Activated CD8-positive, alpha-beta memory T cell treated with anti-CD3 and anti-CD28 coated beads for 36 hours (primary cell): ENCODE measurements around the gene AHSG. TPM values are rescaled to one million over a fixed set of nuclear protein-coding genes. Genes with fewer than 3 reads are reported as not detected.

Experiments used
- CTCF ChIA-PET: fragments of 350-600 bp; sonication (Branson Sonifier 250); formaldehyde crosslinking; loops from one replicate; lab custom pipeline; 2021; ENCODE audit warnings: antibody characterized with exemption; lab: Charles Lee
- POLR2A ChIA-PET: fragments of 350-600 bp; sonication (Branson Sonifier 250); formaldehyde crosslinking; loops from one replicate; lab custom pipeline; 2021; ENCODE audit warnings: antibody characterized with exemption; lab: Charles Lee
- total RNA-seq, 2 experiments: library from RNA; stranded (reverse); gene quantifications; one replicate each; pipeline ENCODE4 v1.2.3, GENCODE V29; 2021

The AHSG gene
- total RNA-seq, 2 experiments from 2014 or later: not detected

GRCh38 chr3:186609247-186609868, 3.5 kb upstream of the AHSG start:
- CTCF ChIA-PET: interaction anchor here (1.2 to 2.1 kb wide), 3 partner anchors 8 to 212 kb away, joined by 3 to 6 read pairs (median 4); no protein-coding TSS in a partner anchor
- POLR2A ChIA-PET: no interaction called here

GRCh38 chr3:186612065-186612464, 795 bp upstream of the AHSG start:
- ChIA-PET POLR2A (no interaction called here), CTCF (no interaction called here)

DNA sequence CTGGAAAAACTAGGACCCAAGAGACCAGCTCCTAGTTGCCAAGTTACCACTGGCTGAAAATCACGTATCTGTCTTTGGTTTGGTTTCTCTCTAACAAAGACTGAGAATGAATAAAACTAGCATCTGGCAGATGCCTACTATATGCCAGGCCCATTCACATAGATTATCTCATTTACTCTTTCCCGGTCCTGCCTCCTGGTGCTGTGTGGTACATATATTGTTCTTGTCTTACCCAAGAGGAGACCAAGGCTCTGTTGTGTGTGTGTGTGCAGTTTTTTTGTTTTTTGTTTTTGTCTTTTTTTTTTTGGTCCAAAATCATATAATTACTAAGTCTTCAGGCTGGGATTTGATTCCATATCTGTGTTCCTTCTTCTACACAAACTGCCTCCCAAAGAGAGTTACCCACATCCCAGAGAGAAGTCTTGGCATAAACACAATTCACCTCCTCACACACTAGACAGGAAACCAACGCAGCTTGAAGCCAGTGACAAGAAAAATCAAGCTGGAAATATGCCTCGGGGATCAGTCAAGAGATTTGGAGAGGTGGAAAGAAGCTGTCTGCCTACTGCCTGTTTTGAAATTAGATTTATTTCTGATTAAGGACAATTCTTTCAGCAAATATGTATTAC, 891 bp downstream of the AHSG start:
- POLR2A ChIA-PET: interaction anchor here (0.9 kb wide), 1 partner anchor 170 kb away, joined by 4 read pairs; no protein-coding TSS in a partner anchor

GRCh38 chr3:186614266-186614596, 1.4 kb downstream of the AHSG start:
- POLR2A ChIA-PET: interaction anchor here (0.9 kb wide), 1 partner anchor 170 kb away, joined by 4 read pairs; no protein-coding TSS in a partner anchor
- CTCF ChIA-PET: interaction anchor here (0.6 to 4.4 kb wide), 18 partner anchors 9 to 677 kb away, joined by 3 to 20 read pairs (median 4); partner anchors contain the start of genes DNAJB11 and EIF4A2

More for the DNA sequence above, 891 bp downstream of the AHSG start:
- CTCF ChIA-PET: interaction anchor here (0.8 to 4.4 kb wide), 9 partner anchors 9 to 208 kb away, joined by 3 to 20 read pairs (median 4); partner anchors contain the start of gene DNAJB11

GRCh38 chr3:186614597-186615483, 2.0 kb downstream of the AHSG start:
- CTCF ChIA-PET: interaction anchor here (0.6 to 4.4 kb wide), 22 partner anchors 8 to 678 kb away, joined by 3 to 20 read pairs (median 3); partner anchors contain the start of genes DNAJB11 and EIF4A2
- POLR2A ChIA-PET: interaction anchor here (0.9 kb wide), 1 partner anchor 169 kb away, joined by 4 read pairs; no protein-coding TSS in a partner anchor

DNA sequence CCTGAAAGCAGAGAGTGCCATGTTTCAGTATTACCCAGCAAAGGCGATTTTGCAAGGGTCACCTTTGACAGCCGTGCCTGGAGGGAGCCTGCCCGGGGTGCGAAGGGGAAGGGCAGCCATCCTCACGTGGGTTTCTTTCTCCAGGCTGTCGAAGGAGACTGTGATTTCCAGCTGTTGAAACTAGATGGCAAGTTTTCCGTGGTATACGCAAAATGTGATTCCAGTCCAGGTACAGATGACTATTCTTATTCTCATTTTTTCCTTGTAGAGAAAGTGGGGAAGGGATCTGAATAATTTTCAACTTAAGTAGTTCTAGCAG, 3.4 kb downstream of the AHSG start:
- POLR2A ChIA-PET: interaction anchor here (1.2 kb wide), 1 partner anchor 211 kb away, joined by 4 read pairs; no protein-coding TSS in a partner anchor
- CTCF ChIA-PET: interaction anchor here (0.7 to 4.4 kb wide), 15 partner anchors 13 to 673 kb away, joined by 3 to 18 read pairs (median 5); partner anchors contain the start of genes DNAJB11, EIF4A2 and TBCCD1

DNA sequence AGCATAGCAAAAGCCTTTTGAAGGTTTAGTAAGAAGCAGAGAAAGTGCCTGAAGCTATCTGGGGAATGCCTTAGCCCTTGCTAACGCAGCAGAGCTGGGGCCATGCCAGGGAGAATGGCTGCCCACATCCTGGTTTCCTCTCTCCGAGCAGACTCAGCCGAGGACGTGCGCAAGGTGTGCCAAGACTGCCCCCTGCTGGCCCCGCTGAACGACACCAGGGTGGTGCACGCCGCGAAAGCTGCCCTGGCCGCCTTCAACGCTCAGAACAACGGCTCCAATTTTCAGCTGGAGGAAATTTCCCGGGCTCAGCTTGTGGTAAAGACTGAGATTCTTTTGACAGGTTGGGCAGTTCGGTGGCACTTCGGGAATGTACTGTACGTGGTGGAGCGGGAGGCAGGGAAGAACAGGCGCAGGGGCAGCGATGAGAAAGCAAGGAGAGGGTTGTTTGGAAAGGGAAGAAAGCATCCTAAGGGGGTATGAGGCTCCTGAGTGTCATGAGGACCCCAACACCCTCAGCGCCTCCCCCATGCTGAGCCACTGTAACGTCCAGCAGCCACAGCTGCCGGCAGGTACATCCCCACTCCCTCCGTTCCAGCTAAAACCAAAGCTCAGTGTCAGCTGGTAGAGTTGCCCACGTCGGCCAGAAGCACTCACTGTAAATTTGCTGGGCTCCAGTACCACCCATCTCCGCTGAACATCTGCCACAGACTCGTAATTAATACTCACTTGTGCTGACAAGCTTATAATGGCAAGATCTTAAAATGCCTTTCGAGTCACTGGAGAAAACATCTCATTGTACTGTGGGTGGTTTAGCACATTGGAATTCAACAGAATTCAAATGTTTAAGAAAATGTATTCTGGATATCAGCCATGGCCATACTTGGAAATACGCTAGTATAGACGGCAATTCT, 4.4 kb downstream of the AHSG start:
- ChIA-PET CTCF (interaction anchor here (0.6 to 4.4 kb wide), 26 partner anchors 8 to 674 kb away, joined by 3 to 18 read pairs (median 4); partner anchors contain the start of genes DNAJB11, EIF4A2, RFC4 and TBCCD1), POLR2A (interaction anchor here (0.8 to 1.5 kb wide), 4 partner anchors 46 to 210 kb away, joined by 3 to 4 read pairs (median 4); partner anchors contain the start of gene DNAJB11)

GRCh38 chr3:186618318-186618938, 5.6 kb downstream of the AHSG start:
- ChIA-PET POLR2A (interaction anchor here (0.7 kb wide), 1 partner anchor 353 kb away, joined by 4 read pairs; no protein-coding TSS in a partner anchor), CTCF (interaction anchor here (2.0 kb wide), 1 partner anchor 78 kb away, joined by 5 read pairs; no protein-coding TSS in a partner anchor)

DNA sequence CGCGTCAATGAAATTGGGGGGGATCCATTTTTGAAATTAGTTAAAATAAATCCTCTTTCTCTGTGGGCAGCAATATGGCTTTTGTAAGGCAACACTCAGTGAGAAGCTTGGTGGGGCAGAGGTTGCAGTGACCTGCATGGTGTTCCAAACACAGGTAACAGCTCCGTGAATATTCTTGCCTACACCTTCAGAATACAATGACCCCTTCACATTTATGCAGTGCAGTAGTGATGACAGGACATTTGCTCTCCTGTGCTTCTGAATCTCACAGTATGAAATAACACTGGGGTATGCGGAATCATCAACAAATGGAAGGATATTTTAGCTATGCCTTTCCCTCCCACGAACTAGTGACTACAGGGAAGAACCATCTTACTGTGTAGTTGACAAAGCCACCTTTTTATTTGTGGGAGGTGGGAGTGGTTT, 6.9 kb downstream of the AHSG start:
- ChIA-PET POLR2A (no interaction called here), CTCF (no interaction called here)

DNA sequence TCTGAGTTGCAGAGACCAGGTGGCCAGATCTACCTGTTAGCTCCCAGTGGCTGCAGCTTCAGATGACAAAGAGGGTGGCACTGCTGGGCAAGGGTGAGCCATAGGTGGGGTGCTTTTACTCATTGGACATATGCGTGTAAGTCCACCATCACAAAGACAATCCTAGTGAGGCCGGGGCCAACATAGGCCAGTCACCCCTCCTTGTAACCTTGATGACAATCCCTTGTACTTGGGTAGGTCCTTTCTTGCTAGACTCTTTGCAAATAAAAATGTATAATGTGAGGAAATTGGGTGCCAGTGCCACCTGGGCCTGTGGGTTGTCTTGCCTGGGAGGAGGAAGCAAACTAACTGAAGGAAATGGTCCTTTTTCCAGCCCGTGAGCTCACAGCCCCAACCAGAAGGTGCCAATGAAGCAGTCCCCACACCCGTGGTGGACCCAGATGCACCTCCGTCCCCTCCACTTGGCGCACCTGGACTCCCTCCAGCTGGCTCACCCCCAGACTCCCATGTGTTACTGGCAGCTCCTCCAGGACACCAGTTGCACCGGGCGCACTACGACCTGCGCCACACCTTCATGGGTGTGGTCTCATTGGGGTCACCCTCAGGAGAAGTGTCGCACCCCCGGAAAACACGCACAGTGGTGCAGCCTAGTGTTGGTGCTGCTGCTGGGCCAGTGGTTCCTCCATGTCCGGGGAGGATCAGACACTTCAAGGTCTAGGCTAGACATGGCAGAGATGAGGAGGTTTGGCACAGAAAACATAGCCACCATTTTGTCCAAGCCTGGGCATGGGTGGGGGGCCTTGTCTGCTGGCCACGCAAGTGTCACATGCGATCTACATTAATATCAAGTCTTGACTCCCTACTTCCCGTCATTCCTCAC, 7.6 kb downstream of the AHSG start:
- CTCF ChIA-PET: no interaction called here
- POLR2A ChIA-PET: no interaction called here

- ChIA-PET CTCF (no interaction called here), POLR2A (no interaction called here)
These were observed 9.2 kb downstream of the AHSG start for GRCh38 chr3:186621894-186622650.

DNA sequence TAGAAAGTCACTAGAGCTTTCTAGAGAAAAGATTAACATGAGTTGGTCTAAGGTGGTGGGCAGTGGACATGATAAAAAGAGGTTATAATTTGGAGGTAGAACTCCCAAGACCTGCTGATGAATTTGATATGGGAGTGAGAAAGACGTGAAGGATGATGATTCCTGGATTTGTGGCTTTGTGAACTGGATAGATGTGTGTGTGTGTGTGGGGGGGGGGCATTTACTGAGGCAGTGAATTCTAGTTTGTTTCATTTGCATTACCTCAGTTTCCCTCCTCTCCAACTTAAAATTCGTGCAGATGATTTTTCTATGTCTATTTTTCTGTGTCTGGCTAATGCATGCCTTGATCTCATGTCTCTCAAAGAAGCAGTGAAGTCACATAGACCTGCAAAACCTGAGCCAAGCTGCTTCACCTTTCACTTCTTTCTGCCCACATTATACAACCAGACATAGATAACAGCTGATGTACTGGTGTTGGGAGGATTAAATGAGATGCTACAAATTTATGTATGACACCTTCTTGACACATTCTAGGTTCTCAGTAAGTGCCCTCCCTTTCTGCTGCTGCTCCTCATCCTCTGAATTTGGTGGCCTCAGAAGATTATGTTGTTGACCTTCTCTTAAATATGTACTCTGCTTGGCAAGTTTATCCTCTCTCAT, 9.9 kb downstream of the AHSG start:
- ChIA-PET CTCF (interaction anchor here (0.7 kb wide), 1 partner anchor 8 kb away, joined by 3 read pairs; no protein-coding TSS in a partner anchor), POLR2A (no interaction called here)

- ChIA-PET POLR2A (no interaction called here), CTCF (interaction anchor here (2.3 kb wide), 1 partner anchor 10 kb away, joined by 10 read pairs; no protein-coding TSS in a partner anchor)
These were observed 11.7 kb downstream of the AHSG start for GRCh38 chr3:186624598-186624997.

- ChIA-PET CTCF (interaction anchor here (1.1 to 2.3 kb wide), 2 partner anchors 9 to 11 kb away, joined by 4 to 10 read pairs; no protein-coding TSS in a partner anchor), POLR2A (no interaction called here)
These were observed 12.8 kb downstream of the AHSG start for GRCh38 chr3:186625600-186626042.

DNA sequence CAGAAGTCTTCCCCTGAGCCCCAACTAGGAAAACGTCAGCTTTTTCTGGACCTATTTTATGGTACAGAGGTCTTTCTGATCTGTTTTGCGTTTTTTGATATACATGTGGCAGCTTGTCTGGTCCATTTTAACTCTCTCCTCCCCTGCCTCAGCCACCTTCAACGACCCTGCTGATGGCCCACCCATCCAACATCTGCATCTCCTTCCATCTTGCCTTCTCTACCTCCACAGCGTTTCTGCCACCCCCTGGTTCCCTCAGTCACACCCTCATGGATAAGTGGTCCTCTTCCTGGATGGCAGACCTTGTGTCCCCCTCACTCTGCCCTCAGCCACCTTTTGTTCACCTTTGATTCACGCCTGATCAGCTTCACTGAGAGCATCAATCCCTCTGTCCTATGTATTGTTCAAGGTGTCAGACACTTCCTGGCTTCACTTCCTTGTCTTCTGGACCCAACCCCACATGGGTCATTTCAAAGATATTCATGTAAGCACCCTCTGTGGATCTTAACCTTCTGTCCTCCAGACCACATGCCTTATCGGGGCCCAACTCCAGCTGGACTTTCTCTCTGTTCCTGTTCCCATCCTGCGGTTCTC, 13.5 kb downstream of the AHSG start:
- POLR2A ChIA-PET: no interaction called here

More for the DNA sequence above, 13.5 kb downstream of the AHSG start:
- CTCF ChIA-PET: interaction anchor here (0.6 to 1.1 kb wide), 2 partner anchors 9 to 99 kb away, joined by 3 to 4 read pairs; no protein-coding TSS in a partner anchor
